GM23338 (cell line): ENCODE data around the gene MERTK.

Experiments
- CREB1 ChIP-seq: fragments of 250-450 bp; sonication (Bioruptor Pico); IDR thresholded peaks from 2 replicates; pipeline ENCODE4 v1.5.0; 2020; ENCODE audit warnings: low read depth, mild to moderate bottlenecking, moderate library complexity
- CTCF ChIP-seq, 2 experiments: fragments of 200-600 bp in 1 of 2; sonication (generic) in 1 of 2; conservative IDR thresholded peaks; 2 replicates each; pipeline versions ENCODE4 v1.5.1 to v1.6.1; 2016 to 2017; ENCODE audit warnings: antibody characterized with exemption in 2 of 2, low read depth in 2 of 2, mild to moderate bottlenecking in 2 of 2, moderate library complexity in 1 of 2
- ETS1 ChIP-seq: IDR thresholded peaks from 2 replicates; pipeline ENCODE4 v1.6.1; 2016; ENCODE audit warnings: antibody characterized with exemption
- EZH2 ChIP-seq: fragments of 200-600 bp; sonication (generic); IDR thresholded peaks from one replicate; pipeline ENCODE4 v1.8.0; 2017; ENCODE audit warnings: antibody characterized with exemption, mild to moderate bottlenecking, low read depth; ENCODE audit not compliant: unreplicated experiment
- EZH2phosphoT487 ChIP-seq: fragments of 200-600 bp; sonication (generic); IDR thresholded peaks from one replicate; pipeline ENCODE4 v1.8.1; 2018; ENCODE audit warnings: antibody characterized with exemption; ENCODE audit not compliant: unreplicated experiment
- JUNB ChIP-seq: IDR thresholded peaks from one replicate; pipeline ENCODE4 v1.6.1; 2016; ENCODE audit warnings: antibody characterized with exemption; ENCODE audit not compliant: unreplicated experiment
- POLR2AphosphoS5 ChIP-seq: IDR thresholded peaks from 2 replicates; pipeline ENCODE4 v1.6.1; 2016; ENCODE audit warnings: antibody characterized with exemption, low read depth
- REST ChIP-seq: IDR thresholded peaks from one replicate; pipeline ENCODE4 v1.6.1; 2018; ENCODE audit warnings: antibody characterized with exemption; ENCODE audit not compliant: unreplicated experiment
- ZNF331 ChIP-seq: fragments of 250-450 bp; sonication (Bioruptor Pico); IDR thresholded peaks from 2 replicates; pipeline ENCODE4 v1.5.0; 2020; ENCODE audit warnings: low read depth, mild to moderate bottlenecking, moderate library complexity

- TF ChIP-seq EZH2: no peak
- no peak for TF ChIP-seq CTCF (conservative IDR thresholded peaks at IDR 0.05; ENCODE audit: low read depth in 2 of 2)
- no peak for TF ChIP-seq POLR2AphosphoS5
- no peak for TF ChIP-seq REST
- no peak for TF ChIP-seq EZH2phosphoT487
- TF ChIP-seq ETS1: no peak
- no peak for TF ChIP-seq CREB1 (CRISPR knock-in tag)
- no peak for TF ChIP-seq JUNB
- no peak for TF ChIP-seq ZNF331
Measured at GRCh38 chr2:111967018-111967417, 68.6 kb downstream of the MERTK start.
